ENCODE data around the gene MAN2A1.

GRCh38 chr5:109907189-109907588 lies 217.5 kb downstream of the MAN2A1 start:
- TF ChIP-seq EZH2 (IDR thresholded peaks at IDR 0.05; ENCODE audit: low read length) (no peak), CTCF (optimal IDR thresholded peaks at IDR 0.05 in 1 of 3, IDR thresholded peaks at IDR 0.05 in 1 of 3, conservative IDR thresholded peaks at IDR 0.05 in 1 of 3; ENCODE audit: extremely low read depth in 1 of 3, insufficient read depth in 2 of 3, low read length in 3 of 3) (no peak)

Measured in keratinocyte (primary cell).